Liver (tissue), 3 donors: Measurements from ENCODE around the gene INPP5A.

Experiments
- CTCF ChIP-seq: fragments of 150-350 bp; IDR thresholded peaks from 2 replicates; pipeline ENCODE4 v1.5.1; 2017; ENCODE audit warnings: improper control_type of control experiment, low read depth, low read length; ENCODE audit not compliant: missing input control
- FOXA1 ChIP-seq: IDR thresholded peaks from 2 replicates; pipeline ENCODE4 v1.6.1; 2016; ENCODE audit warnings: antibody characterized with exemption
- RAD21 ChIP-seq, 2 donors: IDR thresholded peaks; 2 replicates each; pipeline ENCODE4 v1.6.1; 2016; ENCODE audit warnings: antibody characterized with exemption in 2 of 2, mild to moderate bottlenecking in 2 of 2
- YY1 ChIP-seq: IDR thresholded peaks from 2 replicates; pipeline ENCODE4 v1.6.1; 2016; ENCODE audit warnings: antibody characterized with exemption, mild to moderate bottlenecking
- donor health status: healthy.
- donor health status: healthy.

- TF ChIP-seq RAD21 (IDR thresholded peaks at IDR 0.05) = no peak
- TF ChIP-seq YY1 = no peak
- no peak for TF ChIP-seq FOXA1
- no peak for TF ChIP-seq CTCF
These were observed 208.8 kb downstream of the INPP5A start for GRCh38 chr10:132746386-132746785.
